GM18858 (cell line): ENCODE results near the gene CACUL1.

ENCODE experiments used
- ATAC-seq: cut with Tn5 transposase; IDR thresholded peaks from one replicate; pipeline ENCODE4 v1.9.1; 2021; ENCODE audit not compliant: unreplicated experiment

Gene CACUL1

GRCh38 chr10:118735294-118735693, 19.5 kb downstream of the CACUL1 start:
- no peak for ATAC-seq

GRCh38 chr10:118734475-118734874, 20.3 kb downstream of the CACUL1 start:
- ATAC-seq, result no peak

- ATAC-seq, result peak; percentile 54
Measured at GRCh38 chr10:118732245-118733165, 22.3 kb downstream of the CACUL1 start.

- ATAC-seq, result no peak
Measured at GRCh38 chr10:118730756-118731456, 23.9 kb downstream of the CACUL1 start.

DNA sequence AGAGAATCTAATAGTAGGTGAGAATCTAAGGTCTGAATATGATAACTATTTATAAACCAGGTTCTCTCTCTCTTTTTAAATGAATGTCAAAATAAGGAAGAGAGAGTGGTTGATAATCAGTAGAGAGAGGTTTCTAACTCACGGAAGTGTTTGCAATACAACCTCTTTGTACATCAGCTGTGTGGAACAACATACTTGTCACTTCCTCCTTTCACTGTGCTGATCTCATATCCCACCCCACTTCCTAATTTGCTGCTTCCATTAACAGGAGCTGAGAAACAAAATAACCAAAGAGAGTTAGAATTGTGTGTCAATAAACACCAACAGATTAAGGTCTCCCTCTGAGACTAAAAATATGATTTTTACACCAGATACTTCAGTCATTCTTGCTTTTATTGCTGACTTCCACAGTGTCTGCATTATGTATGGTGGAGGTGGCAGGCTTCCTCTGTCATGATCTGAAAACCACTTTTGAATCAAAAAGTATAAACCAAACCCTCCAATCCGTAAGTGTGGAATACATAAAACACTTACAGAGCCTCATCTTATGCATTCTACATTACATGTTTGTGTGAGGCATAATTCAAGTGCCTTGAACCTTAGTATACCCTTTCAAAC, 25.0 kb downstream of the CACUL1 start:
- ATAC-seq, result peak; percentile 80

DNA sequence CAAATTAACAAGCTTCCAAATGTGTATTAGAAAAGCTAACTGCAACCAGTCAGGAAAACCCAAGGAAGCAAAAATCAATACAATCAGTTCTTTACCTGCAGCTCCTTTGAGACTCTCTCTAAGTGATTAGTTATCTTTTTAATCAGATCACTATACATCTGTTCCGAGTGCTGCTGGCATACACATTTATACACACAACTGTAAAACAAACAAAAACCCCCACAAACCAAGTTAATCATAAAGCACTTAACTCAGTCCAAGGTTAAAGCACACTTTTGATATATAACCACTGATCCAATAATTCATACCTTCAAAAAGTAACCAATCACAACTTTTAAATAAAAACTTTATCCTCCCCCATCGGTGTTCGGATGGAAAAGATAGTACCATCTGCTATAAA, 25.6 kb downstream of the CACUL1 start:
- no peak for ATAC-seq

DNA sequence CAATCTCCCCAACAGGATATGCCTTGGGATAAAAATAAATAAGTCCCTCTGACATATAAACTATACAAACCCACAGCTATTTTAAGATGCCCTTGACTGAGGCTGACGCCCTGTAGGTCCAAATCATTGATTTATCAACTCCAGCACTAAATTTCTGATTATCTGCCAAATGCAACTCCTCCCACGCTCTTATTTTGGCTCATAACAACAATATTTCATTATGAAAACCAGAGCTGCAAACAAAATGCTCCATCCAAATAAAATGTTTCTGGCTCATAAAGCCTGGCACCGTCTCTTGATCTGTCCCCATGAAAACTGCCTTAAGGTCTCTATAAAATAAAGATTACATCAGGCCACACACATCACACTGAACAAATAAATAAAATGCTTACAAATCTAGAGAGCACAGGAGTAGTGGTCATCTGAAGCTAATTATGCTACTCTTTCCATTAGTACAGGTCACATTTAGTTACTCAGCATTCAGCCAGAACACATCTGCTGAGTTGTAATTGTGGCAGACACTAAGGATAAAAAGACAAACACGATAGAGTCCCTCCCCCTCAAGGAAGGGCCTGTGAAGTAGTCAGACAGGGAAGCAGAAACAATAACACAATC, 28.8 kb downstream of the CACUL1 start:
- no peak for ATAC-seq

DNA sequence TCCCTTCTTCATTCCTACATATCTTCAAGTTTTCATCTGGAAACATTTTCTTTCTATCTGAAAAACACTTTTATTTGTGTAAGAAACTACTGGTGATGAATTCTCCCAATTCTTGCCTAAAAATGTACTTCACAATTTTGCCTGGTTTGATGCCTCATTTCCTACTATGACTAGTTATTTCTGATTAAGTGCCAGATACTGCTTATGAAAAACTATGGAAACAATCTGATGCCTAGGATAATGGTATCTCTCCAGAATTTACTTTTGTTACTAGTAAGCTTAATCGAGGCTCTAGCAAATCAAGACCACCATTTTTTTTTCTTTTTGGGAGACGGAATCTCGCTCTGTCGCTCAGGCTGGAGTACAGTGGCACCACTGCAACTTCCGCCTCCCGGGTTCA, 31.3 kb downstream of the CACUL1 start:
- no peak for ATAC-seq

- ATAC-seq, result no peak
Measured at GRCh38 chr10:118721539-118721876, 33.3 kb downstream of the CACUL1 start.

DNA sequence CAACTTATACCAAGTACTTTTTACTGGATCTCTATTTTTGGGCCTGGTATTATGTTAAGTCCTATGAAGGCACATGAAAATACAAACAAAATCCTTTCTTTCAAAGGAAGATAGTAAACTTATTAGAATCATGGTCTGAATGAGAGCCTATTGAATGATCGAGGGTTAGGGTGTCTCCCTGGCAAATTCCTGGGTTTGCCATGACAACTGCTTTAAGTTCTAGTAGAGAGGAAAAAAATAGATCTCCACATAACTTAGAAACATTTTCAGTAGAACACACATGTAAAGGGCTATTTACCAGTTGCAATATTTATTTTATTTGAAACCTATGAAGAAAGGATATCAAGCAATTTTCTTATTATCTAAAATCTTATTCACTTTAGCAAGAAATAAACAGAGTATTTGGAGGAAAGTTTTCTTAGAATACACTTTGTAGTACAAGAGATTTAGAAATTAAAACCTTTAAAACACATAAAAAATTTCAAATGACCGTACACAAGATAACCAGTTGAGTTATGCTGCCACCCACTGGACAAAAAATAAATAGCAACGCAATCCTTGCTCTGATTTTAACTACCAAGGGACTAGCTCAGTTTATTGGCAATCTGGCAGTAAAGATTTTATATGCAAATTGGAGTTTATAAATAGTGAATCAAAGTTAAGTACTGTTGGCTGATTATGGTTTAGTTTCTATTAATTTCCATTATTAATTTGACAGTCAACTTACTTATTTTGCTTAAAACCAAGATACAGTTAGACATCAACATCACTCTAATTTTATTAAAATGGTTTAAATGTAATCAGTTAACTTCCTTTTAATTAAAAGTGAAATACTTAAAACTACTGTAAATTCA, 33.9 kb downstream of the CACUL1 start:
- ATAC-seq, result no peak

- ATAC-seq, result no peak
Measured at GRCh38 chr10:118714366-118714765, 40.4 kb downstream of the CACUL1 start.

- no peak for ATAC-seq
Measured at GRCh38 chr10:118712930-118713634, 41.7 kb downstream of the CACUL1 start.

- no peak for ATAC-seq
Measured at GRCh38 chr10:118712080-118712479, 42.7 kb downstream of the CACUL1 start.

GRCh38 chr10:118710487-118710886, 44.3 kb downstream of the CACUL1 start:
- ATAC-seq, result no peak

DNA sequence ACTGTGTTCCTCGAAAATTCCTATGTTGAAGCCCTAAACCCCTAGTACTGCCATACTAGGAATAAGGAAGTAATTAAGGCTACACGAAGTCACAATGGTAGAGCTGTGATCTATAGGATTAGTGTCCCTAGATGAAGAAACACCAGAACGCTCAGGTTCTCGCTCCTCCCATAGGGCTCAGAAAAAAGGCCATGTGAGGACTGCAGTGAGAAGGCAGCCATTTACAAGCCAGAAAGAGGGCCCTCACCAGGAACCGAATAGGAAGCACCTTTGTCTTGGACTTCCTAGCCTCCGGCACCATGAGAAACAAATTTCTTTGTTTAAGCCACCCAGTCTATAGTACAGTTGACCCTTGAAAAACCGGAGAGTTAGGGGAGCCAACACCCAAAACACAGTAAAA, 46.2 kb downstream of the CACUL1 start:
- no peak for ATAC-seq

DNA sequence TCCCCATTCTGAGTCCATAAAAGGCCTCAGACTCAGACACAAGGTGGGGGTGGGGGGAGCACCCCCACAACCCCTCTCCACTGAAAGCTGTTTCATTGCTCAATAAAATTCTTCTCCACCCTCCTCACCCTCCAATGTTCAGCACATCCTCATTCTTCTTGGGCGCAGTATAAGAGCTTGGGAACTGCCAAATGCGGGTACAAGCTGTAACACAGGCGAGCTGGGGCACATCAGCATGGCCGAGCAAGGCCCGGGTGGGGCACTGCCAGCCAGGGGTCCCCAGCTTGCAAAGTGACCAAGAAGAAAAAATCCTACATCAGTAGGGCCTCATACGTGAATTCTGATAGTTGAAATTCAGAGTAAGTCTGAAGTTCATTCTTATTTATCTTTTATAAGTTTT, 50.1 kb downstream of the CACUL1 start:
- ATAC-seq, result no peak

DNA sequence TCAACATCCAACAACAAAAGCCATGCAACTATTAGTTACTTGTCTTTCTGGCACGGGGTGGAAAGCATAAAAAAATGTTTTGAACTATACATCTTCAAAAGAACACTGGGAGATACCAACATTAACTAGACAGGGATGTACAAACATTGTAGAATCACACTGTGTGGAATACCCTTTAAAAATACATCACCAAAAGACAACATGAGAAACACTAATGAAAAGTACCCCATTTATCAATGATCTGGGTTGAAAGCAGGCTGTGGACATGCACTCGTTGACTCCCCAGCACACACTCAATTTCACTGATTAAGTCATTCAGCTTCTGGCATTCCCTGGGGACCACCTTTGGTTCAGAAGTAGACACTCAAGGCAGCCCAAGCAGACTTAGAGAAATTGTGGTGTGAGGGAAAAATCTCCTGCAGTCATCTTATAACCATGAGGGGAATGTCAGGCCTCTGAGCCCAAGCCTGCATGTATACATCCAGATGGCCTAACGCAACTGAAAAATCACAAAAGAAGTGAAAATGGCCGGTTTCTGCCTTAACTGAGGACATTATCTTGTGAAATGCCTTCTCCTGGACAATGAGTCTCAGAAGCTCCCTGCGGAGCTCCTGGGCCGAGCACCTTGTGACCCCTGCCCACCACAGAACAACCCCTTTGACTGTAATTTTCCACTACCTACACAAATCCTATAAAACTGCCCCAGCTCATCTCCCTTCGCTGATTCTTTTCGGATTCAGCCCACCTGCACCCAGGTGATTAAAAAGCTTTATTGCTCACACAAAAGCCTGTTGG, 53.0 kb downstream of the CACUL1 start:
- no peak for ATAC-seq

DNA sequence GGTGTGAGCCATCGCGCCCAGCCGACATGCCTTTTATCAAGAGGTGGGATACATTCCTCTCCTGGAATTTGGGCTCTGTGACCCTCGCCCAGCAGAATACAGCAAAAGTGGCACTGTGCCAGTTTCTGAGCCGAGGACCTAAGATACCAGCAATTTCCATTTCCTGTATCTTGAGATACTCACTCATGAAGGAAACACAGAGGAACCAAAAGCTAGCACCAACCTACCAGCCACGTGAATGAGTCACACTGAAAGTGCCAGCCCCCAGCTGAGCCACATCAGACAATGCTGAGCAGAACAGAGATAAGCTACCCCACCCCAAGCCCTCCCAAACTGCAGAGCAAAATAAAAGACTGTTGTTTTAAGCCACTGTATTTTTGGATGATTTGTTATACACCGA, 56.3 kb downstream of the CACUL1 start:
- peak; percentile 96 for ATAC-seq

GRCh38 chr10:118694848-118695247, 59.9 kb downstream of the CACUL1 start:
- ATAC-seq, result no peak
